Colonic mucosa (tissue), 4 donors: Measurements from ENCODE around the gene TNS3. TPM values are rescaled to one million over a fixed set of nuclear protein-coding genes. Genes with fewer than 3 reads are reported as not detected.

Source experiments
- DNase-seq: peaks from one replicate; pipeline ENCODE4 v3.0.0-alpha.2; 2020
- H3K27ac ChIP-seq: fragments of 200-600 bp; one replicate; pipeline ENCODE4 v1.8.0; 2021
- H3K27me3 ChIP-seq: fragments of 200-600 bp; one replicate; pipeline ENCODE4 v1.8.0; 2021
- H3K36me3 ChIP-seq: fragments of 200-600 bp; one replicate; pipeline ENCODE4 v1.8.0; 2021
- H3K4me1 ChIP-seq: fragments of 200-600 bp; one replicate; pipeline ENCODE4 v1.8.0; 2021; ENCODE audit warnings: mild to moderate bottlenecking
- H3K4me3 ChIP-seq: fragments of 200-600 bp; one replicate; pipeline ENCODE4 v1.8.0; 2021
- H3K9ac ChIP-seq, 2 donors: one replicate each; pipeline ENCODE4 v1.7.0; 2013; ENCODE audit warnings: control low read depth in 2 of 2, low read depth in 2 of 2, low read length in 2 of 2
- H3K9me3 ChIP-seq: fragments of 200-600 bp; one replicate; pipeline ENCODE4 v1.8.0; 2021
- intact Hi-C: fragments of 100-400 bp; cut with DNase I; formaldehyde crosslinking; loops from one replicate; pipeline ENCODE4 v1.14.1; 2022
- total RNA-seq, 2 donors: library from RNA; stranded (reverse); fragmentation: NEBNext Ultra II Directional in 1 of 2; extraction: Animal tissue kit (Norgen Biotek cat#: 25700) in 1 of 2; gene quantifications; one replicate each; pipeline ENCODE4 v1.2.1, GENCODE V29; 2021
- TF ChIP-seq, protein P1 (sequence below): fragments of 200-600 bp; IDR thresholded peaks from one replicate; pipeline ENCODE4 v1.8.0; 2022; ENCODE audit warnings: antibody characterized with exemption, mild to moderate bottlenecking
- donor health status: healthy.
- donor health status: DM: no; HTN: no; CAD: no.
- donor health status: DM: no; HTN: no; CAD: no.

The TNS3 gene
- total RNA-seq, 2 donors from 2014 or later, result 41.1 to 58.2 TPM

DNA sequence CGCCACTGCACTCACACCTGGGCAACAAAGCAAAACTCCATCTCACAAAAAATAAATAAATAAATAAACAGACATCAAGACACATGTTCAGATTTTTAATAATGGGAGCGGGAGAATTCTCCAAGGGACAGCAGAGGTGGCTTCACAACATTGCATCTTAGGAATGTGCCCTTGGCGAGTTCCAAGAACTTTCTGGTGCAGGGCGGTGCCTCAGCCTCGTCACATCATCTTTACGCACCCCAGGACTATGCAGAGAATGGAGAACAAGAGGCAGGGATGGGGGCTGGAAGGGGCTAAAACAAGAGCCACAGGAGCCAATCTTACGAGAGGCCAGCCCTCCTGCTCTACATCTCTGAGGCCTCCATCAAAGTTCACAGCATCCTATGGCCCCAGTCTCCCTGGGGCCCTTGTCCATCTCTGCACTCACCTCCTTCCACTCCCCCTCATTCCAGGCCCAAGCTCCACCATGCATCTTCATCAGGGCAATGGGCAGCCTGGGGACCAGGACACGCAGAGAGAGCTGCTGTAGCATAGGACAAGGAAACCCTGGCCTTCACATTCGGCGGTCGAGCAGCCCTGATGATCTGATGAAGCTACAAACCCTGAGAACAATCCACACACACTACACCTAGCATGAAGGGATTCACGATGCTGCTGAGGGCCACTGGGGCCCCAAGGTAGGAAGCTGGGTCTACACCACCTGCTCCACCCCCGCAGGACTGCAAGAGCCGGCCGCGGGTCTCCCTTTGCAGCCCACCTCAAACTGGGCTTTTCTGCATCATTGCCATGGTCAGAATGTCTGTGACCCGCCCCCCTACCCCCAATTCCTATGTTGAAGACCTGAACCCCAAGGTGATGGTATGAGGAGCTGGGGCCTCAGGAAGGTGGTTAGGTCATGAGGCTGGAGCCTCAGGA, 22.3 kb downstream of the TNS3 start:
- Histone ChIP-seq H3K36me3 (no peaks in the 10 kb centered on the region), H3K9ac (no peak overlapping the region), H3K4me3 (no peak overlapping the region), H3K27ac (no peak overlapping the region), H3K4me1 (no peaks in the 10 kb centered on the region), H3K9me3 (no peaks in the 10 kb centered on the region), H3K27me3 (no peaks in the 10 kb centered on the region)
- intact Hi-C loops, result no loop called here
- DNase-seq, result no peak
- TF ChIP-seq, protein P1, sequence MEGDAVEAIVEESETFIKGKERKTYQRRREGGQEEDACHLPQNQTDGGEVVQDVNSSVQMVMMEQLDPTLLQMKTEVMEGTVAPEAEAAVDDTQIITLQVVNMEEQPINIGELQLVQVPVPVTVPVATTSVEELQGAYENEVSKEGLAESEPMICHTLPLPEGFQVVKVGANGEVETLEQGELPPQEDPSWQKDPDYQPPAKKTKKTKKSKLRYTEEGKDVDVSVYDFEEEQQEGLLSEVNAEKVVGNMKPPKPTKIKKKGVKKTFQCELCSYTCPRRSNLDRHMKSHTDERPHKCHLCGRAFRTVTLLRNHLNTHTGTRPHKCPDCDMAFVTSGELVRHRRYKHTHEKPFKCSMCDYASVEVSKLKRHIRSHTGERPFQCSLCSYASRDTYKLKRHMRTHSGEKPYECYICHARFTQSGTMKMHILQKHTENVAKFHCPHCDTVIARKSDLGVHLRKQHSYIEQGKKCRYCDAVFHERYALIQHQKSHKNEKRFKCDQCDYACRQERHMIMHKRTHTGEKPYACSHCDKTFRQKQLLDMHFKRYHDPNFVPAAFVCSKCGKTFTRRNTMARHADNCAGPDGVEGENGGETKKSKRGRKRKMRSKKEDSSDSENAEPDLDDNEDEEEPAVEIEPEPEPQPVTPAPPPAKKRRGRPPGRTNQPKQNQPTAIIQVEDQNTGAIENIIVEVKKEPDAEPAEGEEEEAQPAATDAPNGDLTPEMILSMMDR, result no peak

DNA sequence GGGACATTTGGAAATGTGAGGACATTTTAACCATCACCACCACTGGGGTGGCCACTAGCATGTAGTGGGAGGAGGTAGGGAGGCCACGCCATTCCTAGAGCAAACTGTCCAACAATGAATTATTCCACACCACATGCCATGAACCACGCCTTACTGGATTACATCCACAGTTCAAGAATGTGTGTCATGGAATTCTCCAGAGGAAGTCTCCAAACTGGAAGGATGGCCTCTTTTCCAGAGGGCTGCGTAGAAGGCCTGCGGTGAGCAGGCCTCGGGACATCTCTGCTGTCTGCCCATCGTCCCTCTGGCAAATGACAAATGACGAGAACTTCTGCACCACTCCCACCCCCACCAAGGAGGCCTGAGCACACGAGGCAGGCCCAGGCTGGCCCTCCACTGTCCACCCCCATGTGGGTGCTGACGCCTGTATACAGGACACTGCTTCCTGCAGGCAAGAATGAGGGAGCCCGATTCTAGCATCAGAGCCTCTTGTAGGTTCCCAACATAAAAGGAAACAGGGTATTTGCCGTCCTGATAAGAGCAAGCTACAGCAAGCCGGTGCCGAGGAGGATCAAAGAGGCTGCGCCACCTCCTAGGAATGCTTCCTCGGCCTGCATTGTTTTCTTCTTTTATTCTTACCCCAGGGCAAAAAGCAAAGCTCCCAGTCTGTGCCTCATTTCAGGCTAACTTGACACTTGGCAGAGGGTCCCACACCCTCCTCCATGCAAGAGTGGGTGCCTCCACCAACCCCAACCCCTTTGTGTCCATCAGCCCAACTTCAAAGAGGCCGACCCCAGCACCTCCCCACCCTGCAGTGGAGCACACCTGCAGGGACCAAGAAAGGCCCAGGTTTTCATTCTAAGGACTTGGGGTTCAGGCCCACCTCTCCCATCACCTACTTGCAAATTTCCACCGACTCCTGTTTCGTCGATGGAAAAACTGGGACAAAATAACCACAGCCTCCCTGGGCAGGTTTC, 23.9 kb downstream of the TNS3 start:
- H3K36me3 ChIP-seq, result no peaks in the 10 kb centered on the region
- peak overlapping the region in 1 of 2 donors; percentile 15 for H3K9ac ChIP-seq

DNA sequence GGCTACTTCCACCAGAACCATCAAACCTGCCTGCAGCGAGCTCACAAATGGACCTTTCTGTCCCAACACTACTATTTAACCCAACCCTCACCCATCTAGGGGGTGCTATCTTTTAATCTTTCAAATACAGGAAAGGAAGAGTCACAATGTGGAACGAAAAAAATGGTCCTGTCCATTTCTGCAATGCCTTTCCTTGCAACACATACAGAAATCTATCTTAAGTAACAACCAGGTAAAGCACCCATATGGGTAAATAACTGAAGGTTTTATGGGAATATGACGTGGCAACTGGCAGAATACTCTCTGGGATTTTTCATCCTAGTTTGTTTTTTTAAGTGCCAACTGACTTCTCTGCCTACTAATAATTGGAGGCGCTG, 24.6 kb downstream of the TNS3 start:
- no peak overlapping the region for H3K27ac ChIP-seq
- intact Hi-C loops, result no loop called here
- H3K4me1 ChIP-seq, result no peaks in the 10 kb centered on the region
- DNase-seq, result no peak
- H3K27me3 ChIP-seq, result no peaks in the 10 kb centered on the region
- no peak overlapping the region for H3K9ac ChIP-seq
- H3K9me3 ChIP-seq, result no peaks in the 10 kb centered on the region
- no peaks in the 10 kb centered on the region for H3K36me3 ChIP-seq
- TF ChIP-seq, protein P1, result no peak
- no peak overlapping the region for H3K4me3 ChIP-seq

More for the DNA sequence above, 23.9 kb downstream of the TNS3 start:
- Histone ChIP-seq H3K4me3 (no peak overlapping the region), H3K27ac (no peak overlapping the region), H3K27me3 (no peaks in the 10 kb centered on the region), H3K4me1 (no peaks in the 10 kb centered on the region), H3K9me3 (no peaks in the 10 kb centered on the region)
- TF ChIP-seq, protein P1, result no peak
- no peak for DNase-seq
- intact Hi-C loops, result no loop called here

DNA sequence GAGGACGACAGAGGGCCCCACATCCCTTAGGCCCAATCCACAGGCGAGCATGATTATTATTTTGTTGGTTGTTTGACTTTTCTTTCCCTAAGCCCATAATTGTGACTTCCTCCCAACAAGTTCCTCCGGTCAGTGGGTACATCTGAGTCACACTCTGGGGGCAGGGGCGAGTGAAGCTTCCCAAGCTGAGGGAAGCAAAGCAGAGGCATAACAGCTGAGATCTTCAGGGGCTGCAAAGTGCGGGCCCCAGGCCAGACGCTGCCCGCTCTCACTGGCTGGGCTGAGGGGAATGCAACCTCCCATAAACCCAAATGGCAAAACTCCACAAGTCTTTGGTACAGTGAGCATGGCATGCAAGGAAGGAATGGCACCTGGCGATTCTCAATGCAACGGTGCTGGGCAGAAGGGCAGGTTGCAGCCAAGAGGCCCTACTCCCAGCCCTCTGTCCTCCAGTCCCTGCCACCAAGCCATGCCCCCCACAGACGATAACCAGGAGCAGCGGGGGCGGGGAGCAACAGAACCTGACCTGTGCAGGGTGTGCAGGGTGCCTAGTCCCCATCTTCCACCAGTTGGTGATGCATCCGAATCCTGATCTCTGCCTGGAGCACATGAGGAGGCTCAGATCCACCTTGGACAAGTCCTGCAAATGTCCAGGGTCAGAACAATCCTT, 25.3 kb downstream of the TNS3 start:
- no peaks in the 10 kb centered on the region for H3K27me3 ChIP-seq
- H3K4me3 ChIP-seq, result no peak overlapping the region
- DNase-seq, result no peak
- H3K4me1 ChIP-seq, result no peaks in the 10 kb centered on the region
- TF ChIP-seq, protein P1, result no peak
- H3K9me3 ChIP-seq, result no peaks in the 10 kb centered on the region
- no peaks in the 10 kb centered on the region for H3K36me3 ChIP-seq
- intact Hi-C loops, result no loop called here
- no peak overlapping the region for H3K9ac ChIP-seq
- no peak overlapping the region for H3K27ac ChIP-seq

DNA sequence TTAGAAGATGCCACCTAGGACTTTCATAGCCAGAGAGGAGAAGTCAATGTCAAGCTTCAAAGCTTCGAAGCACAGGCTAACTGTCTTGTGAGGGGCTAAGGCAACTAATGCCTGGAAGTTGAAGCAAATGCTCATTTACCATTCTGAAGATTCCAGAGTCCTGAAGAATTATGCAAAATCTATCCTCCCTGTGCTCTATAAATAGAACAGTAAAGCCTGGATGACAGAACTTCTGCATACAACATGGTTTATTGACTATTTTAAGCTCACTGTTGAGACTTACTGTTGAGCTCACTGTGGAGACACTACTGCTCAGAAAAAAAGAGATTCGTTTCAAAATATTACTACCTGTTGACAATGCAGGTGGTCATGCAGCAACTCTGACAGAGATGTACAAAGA, 28.6 kb downstream of the TNS3 start:
- H3K27me3 ChIP-seq, result no peaks in the 10 kb centered on the region
- no peaks in the 10 kb centered on the region for H3K36me3 ChIP-seq
- no peak for DNase-seq
- H3K9me3 ChIP-seq, result no peaks in the 10 kb centered on the region
- TF ChIP-seq, protein P1, result no peak
- H3K4me1 ChIP-seq, result no peaks in the 10 kb centered on the region
- H3K4me3 ChIP-seq, result no peak overlapping the region
- no peak overlapping the region for H3K27ac ChIP-seq
- intact Hi-C loops, result no loop called here
- H3K9ac ChIP-seq, result no peak overlapping the region
